ENCODE measurements around the gene MOB4.

- TF ChIP-seq CTCF (IDR thresholded peaks at IDR 0.05 in 8 of 11, conservative IDR thresholded peaks at IDR 0.05 in 3 of 11) (no peak), POLR2AphosphoS5 (IDR thresholded peaks at IDR 0.05) (no peak)
Measured at GRCh38 chr2:197597166-197597565, 81.3 kb downstream of the MOB4 start.

Measured in spleen (tissue), 7 donors.